ENCODE results near the gene HOXD9. TPM values are rescaled to one million over a fixed set of nuclear protein-coding genes. Genes with fewer than 3 reads are reported as not detected.

Gene HOXD9
- total and polyA plus RNA-seq, 7 donors, result 0.46 to 27.1 (median 10.6) TPM

DNA sequence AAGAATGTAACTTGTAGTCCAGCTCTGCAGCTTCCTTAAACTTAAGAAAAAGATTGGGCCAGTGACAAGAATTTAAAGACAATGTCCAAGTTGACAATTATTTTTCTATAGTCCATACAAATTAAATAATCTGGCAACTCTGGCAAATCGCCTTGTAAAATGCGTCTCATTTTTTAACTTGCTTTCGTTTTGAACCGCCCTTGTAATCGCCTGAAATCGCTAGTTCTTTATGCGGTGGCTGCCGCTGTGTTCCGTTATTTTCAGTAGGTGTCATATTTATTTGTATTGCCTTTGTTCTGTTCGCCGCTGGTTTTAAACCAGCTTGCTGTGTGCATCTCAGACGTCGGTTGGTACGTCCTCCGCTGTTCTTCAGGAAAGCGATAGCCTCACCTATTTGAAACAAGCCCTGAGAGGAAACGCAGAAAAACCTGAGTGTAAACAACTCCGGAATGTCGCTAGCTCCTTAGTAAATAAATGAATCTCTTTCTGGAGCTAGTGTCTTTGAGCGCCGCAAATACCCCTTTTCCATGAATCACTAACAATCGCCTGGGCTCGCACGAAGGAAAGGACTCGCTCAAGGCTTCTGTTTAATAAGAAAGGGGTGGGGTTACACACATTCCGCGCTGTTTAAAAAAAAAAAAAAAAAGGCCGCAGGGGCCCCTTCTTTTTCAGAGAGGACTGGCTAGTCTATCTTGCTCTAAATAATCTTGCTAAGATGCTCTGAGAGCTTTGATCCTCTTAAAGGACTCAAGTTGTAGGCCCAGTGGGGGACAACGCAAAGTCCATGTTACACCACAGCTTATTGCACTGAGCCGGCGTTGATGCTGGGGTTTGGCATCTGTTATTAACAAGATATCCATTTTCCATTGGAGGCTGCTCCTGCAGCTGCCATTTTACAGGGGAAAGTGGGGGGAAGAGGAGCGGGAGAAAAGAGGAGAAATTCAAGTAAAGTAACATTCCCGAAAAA is 10.0 kb downstream of the HOXD9 start:
- Histone ChIP-seq H3K27me3 (peaks cover 11 to 98% (median 84%) of the 10 kb centered on the region in 3 donors), H3K4me3 (peak overlapping the region in 2 of 4 donors; percentile 1 to 10), H3K36me3 (no peaks in the 10 kb centered on the region), H3K27ac (peak overlapping the region in 3 of 4 donors; percentile 4 to 87 (median 11)), H3K4me1 (peaks cover 0 to 57% (median 45%) of the 10 kb centered on the region in 4 donors), H3K9me3 (no peaks in the 10 kb centered on the region)
- peak; percentile 46 for DNase-seq
- intact Hi-C loops (cut with DNase I), result no loop called here
- 37 to 60% methylated on average over 33 of the region's 33 CpGs for WGBS, 2 donors
- TF ChIP-seq POLR2A (IDR thresholded peaks at IDR 0.05), result no peak
- no peak for TF ChIP-seq CTCF (IDR thresholded peaks at IDR 0.05)
- TF ChIP-seq EP300 (IDR thresholded peaks at IDR 0.05), result no peak
- peak in 2 of 4 donors; percentile 32 to 34 for TF ChIP-seq POLR2AphosphoS5 (IDR thresholded peaks at IDR 0.05)

- Histone ChIP-seq H3K36me3 (no peaks in the 10 kb centered on the region), H3K4me1 (peaks cover 0 to 54% (median 42%) of the 10 kb centered on the region in 4 donors), H3K9me3 (no peaks in the 10 kb centered on the region), H3K27ac (peak overlapping the region in 2 of 4 donors; percentile 30 to 87), H3K4me3 (no peak overlapping the region), H3K27me3 (peaks cover 11 to 98% (median 83%) of the 10 kb centered on the region in 3 donors)
- intact Hi-C loops (cut with DNase I), result no loop called here
- DNase-seq, result peak; percentile 55
- TF ChIP-seq POLR2AphosphoS5 (IDR thresholded peaks at IDR 0.05), result no peak
- TF ChIP-seq POLR2A (IDR thresholded peaks at IDR 0.05), result no peak
- TF ChIP-seq EP300 (IDR thresholded peaks at IDR 0.05), result no peak
- TF ChIP-seq CTCF (IDR thresholded peaks at IDR 0.05), result no peak
These were observed 10.9 kb downstream of the HOXD9 start for GRCh38 chr2:176133389-176133788.

GRCh38 chr2:176134035-176134434 is 11.5 kb downstream of the HOXD9 start:
- Histone ChIP-seq H3K27ac (peak overlapping the region in 2 of 4 donors; percentile 30 to 87), H3K36me3 (no peaks in the 10 kb centered on the region), H3K27me3 (peaks cover 11 to 98% (median 83%) of the 10 kb centered on the region in 3 donors), H3K9me3 (no peaks in the 10 kb centered on the region), H3K4me1 (peaks cover 0 to 48% (median 36%) of the 10 kb centered on the region in 4 donors), H3K4me3 (no peak overlapping the region)
- WGBS, 2 donors, result 78 to 85% methylated on average over 4 of the region's 4 CpGs
- TF ChIP-seq EP300 (IDR thresholded peaks at IDR 0.05) (no peak), POLR2A (IDR thresholded peaks at IDR 0.05) (no peak), POLR2AphosphoS5 (IDR thresholded peaks at IDR 0.05) (no peak), CTCF (IDR thresholded peaks at IDR 0.05) (no peak)
- DNase-seq, result no peak
- intact Hi-C loops (cut with DNase I), result no loop called here

- H3K27me3 ChIP-seq, result peaks cover 13 to 100% (median 85%) of the 10 kb centered on the region in 3 donors
These were observed 12.5 kb downstream of the HOXD9 start for GRCh38 chr2:176135035-176135440.

More at GRCh38 chr2:176135035-176135440, 12.5 kb downstream of the HOXD9 start:
- peak overlapping the region in 3 of 4 donors; percentile 73 to 87 (median 83) for H3K27ac ChIP-seq
- H3K4me3 ChIP-seq, result peak overlapping the region in 1 of 4 donors; percentile 66
- intact Hi-C loops (cut with DNase I), result loop anchor here (5.0 kb wide), 1 partner anchor 1012 kb away; no protein-coding TSS in a partner anchor
- no peaks in the 10 kb centered on the region for H3K9me3 ChIP-seq
- DNase-seq, result peak; percentile 65
- H3K4me1 ChIP-seq, result peaks cover 0 to 46% (median 38%) of the 10 kb centered on the region in 4 donors
- TF ChIP-seq POLR2AphosphoS5 (IDR thresholded peaks at IDR 0.05) (no peak), EP300 (IDR thresholded peaks at IDR 0.05) (no peak)
- H3K36me3 ChIP-seq, result no peaks in the 10 kb centered on the region
